Ectodermal cell (in vitro differentiated cells): ENCODE measurements around the gene SLC22A17. TPM values are rescaled to one million over a fixed set of nuclear protein-coding genes. Genes with fewer than 3 reads are reported as not detected.
"Not testable (repeated sequence)": the region's sequence is repeated elsewhere in the genome, so short reads cannot be mapped to it uniquely, and the experiment has no call there.

Experiments
- H3K27ac ChIP-seq: 2 replicates; pipeline ENCODE4 v1.7.0; 2013; ENCODE audit warnings: mild to moderate bottlenecking, low read depth, low read length; ENCODE audit not compliant: insufficient read depth, poor library complexity, severe bottlenecking
- H3K27me3 ChIP-seq: 2 replicates; pipeline ENCODE4 v1.7.0; 2013; ENCODE audit warnings: mild to moderate bottlenecking, low read length; ENCODE audit not compliant: insufficient read depth, control insufficient read depth, poor library complexity, severe bottlenecking
- H3K36me3 ChIP-seq: one replicate; pipeline ENCODE4 v1.7.0; 2013; ENCODE audit warnings: low read length; ENCODE audit not compliant: control insufficient read depth, insufficient read depth
- H3K4me1 ChIP-seq: one replicate; pipeline ENCODE4 v1.7.0; 2013; ENCODE audit warnings: low read length; ENCODE audit not compliant: control insufficient read depth, insufficient read depth
- H3K4me3 ChIP-seq: 2 replicates; pipeline ENCODE4 v1.7.0; 2013; ENCODE audit warnings: low read depth, low read length, control low read depth; ENCODE audit not compliant: insufficient read depth
- H3K9me3 ChIP-seq: 2 replicates; pipeline ENCODE4 v1.7.0; 2013; ENCODE audit warnings: mild to moderate bottlenecking, low read length, moderate library complexity; ENCODE audit not compliant: control insufficient read depth
- WGBS, 2 experiments: methylation state at CpG; one replicate each; pipeline ENCODE4 v1.1.7; 2013; ENCODE audit warnings: missing lambda C conversion rate in 2 of 2; 5-methylcytosine and 5-hydroxymethylcytosine counted together
- polyA plus RNA-seq, 4 experiments: library from polyadenylated mRNA; stranded (reverse); fragments of 50-300 nt; gene quantifications; one replicate each; pipeline ENCODE4 v1.2.3, GENCODE V29; 2013

SLC22A17 gene
- 76.9 TPM for polyA plus RNA-seq (2013, experiment 1 of 4)
- 82.5 TPM for polyA plus RNA-seq (2013, experiment 2 of 4)
- 74.7 TPM for polyA plus RNA-seq (2013, experiment 3 of 4)
- polyA plus RNA-seq (2013, experiment 4 of 4): 87.5 TPM

- 2% methylated on average over 41 to 42 of the region's 42 CpGs for WGBS, 2 experiments
- Histone ChIP-seq H3K4me1 (no peaks in the 10 kb centered on the region), H3K36me3 (peaks cover 7% of the 10 kb centered on the region), H3K4me3 (peak within 1 kb of the TSS; percentile 67), H3K9me3 (no peaks in the 10 kb centered on the region), H3K27ac (peak within 1 kb of the TSS; percentile 68), H3K27me3 (peaks cover 9% of the 10 kb centered on the region)
Observed at GRCh38 chr14:23352506-23353432, at the start of gene SLC22A17. Gene SLC22A17, minus strand, starts transcription at chr14:23352887.

GRCh38 chr14:23401291-23401690 is 48.6 kb upstream of the SLC22A17 start:
- Histone ChIP-seq H3K36me3 (no peaks in the 10 kb centered on the region), H3K4me3 (no peak overlapping the region), H3K4me1 (no peaks in the 10 kb centered on the region), H3K27ac (no peak overlapping the region), H3K27me3 (no peaks in the 10 kb centered on the region), H3K9me3 (no peaks in the 10 kb centered on the region)
- WGBS, 2 experiments: 88 to 96% methylated on average over 4 of the region's 4 CpGs

- H3K4me1 ChIP-seq, H3K27ac ChIP-seq, H3K27me3 ChIP-seq, H3K9me3 ChIP-seq, H3K36me3 ChIP-seq, H3K4me3 ChIP-seq: not testable (repeated sequence)
- 93 to 94% methylated on average over 16 of the region's 16 CpGs for WGBS, 2 experiments
Observed at GRCh38 chr14:23400496-23401149, 47.9 kb upstream of the SLC22A17 start.

GRCh38 chr14:23399591-23399990 is 46.9 kb upstream of the SLC22A17 start:
- 89 to 93% methylated on average over 6 of the region's 6 CpGs for WGBS, 2 experiments
- Histone ChIP-seq H3K36me3 (no peaks in the 10 kb centered on the region), H3K27ac (no peak overlapping the region), H3K9me3 (no peaks in the 10 kb centered on the region), H3K4me3 (no peak overlapping the region), H3K27me3 (no peaks in the 10 kb centered on the region), H3K4me1 (no peaks in the 10 kb centered on the region)

GRCh38 chr14:23399136-23399535 is 46.4 kb upstream of the SLC22A17 start:
- Histone ChIP-seq H3K4me1 (no peaks in the 10 kb centered on the region), H3K27ac (no peak overlapping the region), H3K36me3 (no peaks in the 10 kb centered on the region), H3K27me3 (no peaks in the 10 kb centered on the region), H3K9me3 (no peaks in the 10 kb centered on the region), H3K4me3 (no peak overlapping the region)
- WGBS, 2 experiments: 91 to 92% methylated on average over 3 of the region's 3 CpGs

DNA sequence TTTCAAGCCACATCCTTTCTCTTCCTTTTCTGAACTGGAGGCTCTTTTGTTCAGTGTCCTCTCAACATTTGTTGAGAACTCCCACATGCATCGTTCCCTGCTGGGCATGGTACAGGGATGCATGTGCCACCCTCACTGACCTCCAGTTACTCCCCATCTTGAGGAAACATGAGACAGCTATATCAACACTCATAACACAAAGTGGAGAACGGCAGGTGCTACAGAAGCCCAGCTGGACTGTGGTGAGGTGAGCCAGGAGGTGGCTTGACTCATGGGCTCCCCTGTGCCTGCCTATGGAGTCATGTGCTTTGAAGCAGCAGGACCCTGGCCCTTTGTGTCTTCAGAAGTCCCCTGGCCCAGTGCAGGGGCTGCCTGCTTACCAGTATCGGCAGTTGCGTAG is 45.7 kb upstream of the SLC22A17 start:
- no peaks in the 10 kb centered on the region for H3K4me1 ChIP-seq
- no peaks in the 10 kb centered on the region for H3K36me3 ChIP-seq
- WGBS, 2 experiments: 91 to 95% methylated on average over 4 of the region's 4 CpGs
- H3K9me3 ChIP-seq: no peaks in the 10 kb centered on the region
- no peak overlapping the region for H3K4me3 ChIP-seq
- no peak overlapping the region for H3K27ac ChIP-seq
- no peaks in the 10 kb centered on the region for H3K27me3 ChIP-seq

DNA sequence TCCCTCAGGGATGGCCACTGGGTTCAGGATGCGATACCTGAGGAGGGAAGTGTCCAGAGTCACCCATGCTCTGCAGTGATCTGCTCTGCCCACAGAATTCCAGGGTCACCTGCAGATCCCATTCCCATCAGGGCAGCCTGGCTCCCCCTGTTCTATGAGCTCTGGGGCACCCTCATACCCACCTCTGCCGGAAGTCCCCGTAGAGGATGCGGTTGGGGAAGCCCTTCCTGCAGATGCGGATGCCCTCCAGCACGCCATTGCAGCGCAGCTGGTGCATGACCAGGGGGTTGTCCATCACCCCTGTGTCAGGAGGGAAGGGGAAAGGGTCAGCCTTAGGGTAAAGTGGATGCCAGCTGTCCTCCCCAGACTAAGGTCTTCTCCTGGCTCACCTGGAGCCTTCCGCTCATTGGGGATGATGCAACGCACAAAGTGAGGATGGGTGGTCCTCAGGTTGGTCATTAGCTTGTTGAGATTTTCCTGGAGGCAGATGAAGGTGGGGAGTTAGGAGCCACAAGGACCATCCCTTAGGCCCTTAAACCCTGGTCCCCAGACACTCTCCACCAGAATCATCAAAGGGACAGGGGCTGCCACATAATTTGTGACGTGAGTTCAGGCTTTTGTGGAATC is 44.2 kb upstream of the SLC22A17 start:
- WGBS, 2 experiments: 92 to 94% methylated on average over 10 of the region's 10 CpGs
- Histone ChIP-seq H3K4me3 (no peak overlapping the region), H3K4me1 (no peaks in the 10 kb centered on the region), H3K27ac (no peak overlapping the region), H3K36me3 (no peaks in the 10 kb centered on the region), H3K27me3 (no peaks in the 10 kb centered on the region), H3K9me3 (no peaks in the 10 kb centered on the region)

DNA sequence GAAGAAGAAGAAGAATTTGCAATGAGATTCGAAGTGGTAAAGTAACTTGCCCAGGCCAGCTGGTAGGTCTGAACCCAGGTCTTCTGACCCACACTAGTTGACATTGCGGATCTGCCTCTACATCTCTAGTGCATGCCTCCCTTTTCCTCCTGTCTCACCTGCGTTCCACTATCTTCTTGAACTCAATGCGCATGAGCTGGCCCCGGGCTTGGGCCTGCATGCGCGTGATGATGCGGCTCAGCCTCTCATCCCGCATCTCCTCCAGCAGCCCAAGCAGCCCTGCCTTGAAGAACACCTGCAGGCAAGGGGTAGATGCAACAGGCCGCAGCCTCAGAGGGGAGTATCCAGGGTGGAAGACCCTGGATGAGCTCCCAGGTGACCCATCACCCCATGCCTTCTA is 43.4 kb upstream of the SLC22A17 start:
- H3K27ac ChIP-seq: no peak overlapping the region
- H3K4me1 ChIP-seq: no peaks in the 10 kb centered on the region
- H3K27me3 ChIP-seq: no peaks in the 10 kb centered on the region
- no peak overlapping the region for H3K4me3 ChIP-seq
- H3K36me3 ChIP-seq: no peaks in the 10 kb centered on the region
- WGBS, 2 experiments: 93% methylated on average over 10 of the region's 10 CpGs
- H3K9me3 ChIP-seq: no peaks in the 10 kb centered on the region

GRCh38 chr14:23392613-23393012 is 39.9 kb upstream of the SLC22A17 start:
- Histone ChIP-seq H3K36me3 (no peaks in the 10 kb centered on the region), H3K4me3 (no peak overlapping the region), H3K27ac (no peak overlapping the region), H3K27me3 (no peaks in the 10 kb centered on the region), H3K9me3 (no peaks in the 10 kb centered on the region), H3K4me1 (no peaks in the 10 kb centered on the region)
- 87 to 91% methylated on average over 7 of the region's 7 CpGs for WGBS, 2 experiments

- not testable (repeated sequence) for H3K27me3 ChIP-seq, H3K36me3 ChIP-seq, H3K4me3 ChIP-seq, H3K4me1 ChIP-seq, H3K27ac ChIP-seq, H3K9me3 ChIP-seq
- 90 to 94% methylated on average over 3 of the region's 19 CpGs for WGBS, 2 experiments
Observed at GRCh38 chr14:23389871-23390270, 37.2 kb upstream of the SLC22A17 start.
